NCI-H128 (cell line): ENCODE data around the gene AKR1B15.

Experiments used
- DNase-seq: peaks from one replicate; lab custom pipeline; 2025; ENCODE audit not compliant: unreplicated experiment; lab: John Stamatoyannopoulos, UW

The AKR1B15 gene

DNA sequence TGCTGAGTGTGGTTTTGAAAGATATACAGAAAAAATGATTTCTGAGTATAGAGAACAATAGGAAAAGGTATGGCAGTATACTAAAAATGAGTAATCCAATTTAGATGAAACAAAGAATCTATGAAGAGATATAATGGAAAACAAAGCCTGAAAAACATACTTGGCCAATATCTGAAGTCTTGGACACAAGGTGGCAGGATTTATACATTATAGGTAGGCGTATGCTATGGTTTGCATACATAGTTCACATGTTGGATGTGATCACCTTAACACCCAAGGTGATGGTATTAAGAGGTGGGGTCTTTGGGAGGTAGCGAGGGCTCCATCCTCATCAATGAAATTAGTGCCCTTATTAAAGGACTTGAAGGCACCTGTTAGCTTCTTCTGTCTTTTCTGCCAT, 63.3 kb downstream of the AKR1B15 start:
- no peak for DNase-seq

DNA sequence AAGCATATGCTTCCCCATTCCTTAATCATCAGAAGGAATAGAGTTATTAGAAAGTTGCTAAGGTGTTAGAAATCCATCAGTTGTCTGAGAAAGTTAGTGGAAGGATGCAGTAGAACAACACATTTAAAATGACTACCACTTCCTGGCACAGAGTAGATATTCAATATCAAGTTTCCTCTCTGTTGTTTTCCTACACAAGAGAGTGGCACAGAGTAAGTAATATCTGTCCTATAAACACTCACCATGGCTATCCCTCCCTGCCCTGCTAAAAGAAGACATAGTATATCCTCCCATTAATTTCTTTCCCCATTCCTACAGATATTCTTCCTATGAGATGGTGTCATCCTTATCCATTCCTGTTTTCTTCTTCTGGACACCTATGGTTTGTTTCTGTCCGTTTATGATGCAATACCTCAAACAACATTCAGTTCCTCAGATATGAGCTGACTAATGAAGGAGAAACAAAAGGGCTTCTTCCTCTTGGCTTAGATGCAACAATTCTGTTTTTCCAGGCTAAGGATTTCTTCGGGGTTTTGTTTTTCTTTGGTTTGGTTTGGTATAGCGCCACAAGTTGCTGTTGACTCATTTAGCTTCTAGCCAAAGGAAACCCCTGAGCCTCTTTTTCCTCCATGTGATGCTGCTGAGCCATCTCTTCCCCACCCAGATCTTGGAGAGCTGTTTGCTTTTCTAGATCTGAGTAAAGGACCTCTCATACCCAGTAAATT, 64.9 kb downstream of the AKR1B15 start:
- no peak for DNase-seq

DNA sequence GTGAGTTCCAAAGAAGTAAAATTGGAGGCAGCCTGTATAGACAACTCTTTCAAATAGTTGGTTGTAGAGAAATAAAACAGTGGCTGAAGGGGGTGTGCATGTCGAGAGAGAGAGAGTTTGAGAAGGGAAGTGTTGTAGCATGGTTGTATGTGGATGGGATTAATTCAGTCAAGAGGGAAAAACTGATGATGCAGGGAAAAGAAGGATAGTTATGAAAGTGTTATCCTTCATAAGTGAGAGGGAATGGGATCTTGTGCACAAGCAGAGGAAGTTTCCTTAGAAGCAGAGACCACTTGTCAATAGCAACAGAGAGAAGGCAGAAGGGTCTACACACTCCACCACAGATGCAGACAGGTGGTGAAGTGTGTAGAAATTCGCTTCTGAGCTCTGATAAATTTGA, 67.7 kb downstream of the AKR1B15 start:
- no peak for DNase-seq

DNA sequence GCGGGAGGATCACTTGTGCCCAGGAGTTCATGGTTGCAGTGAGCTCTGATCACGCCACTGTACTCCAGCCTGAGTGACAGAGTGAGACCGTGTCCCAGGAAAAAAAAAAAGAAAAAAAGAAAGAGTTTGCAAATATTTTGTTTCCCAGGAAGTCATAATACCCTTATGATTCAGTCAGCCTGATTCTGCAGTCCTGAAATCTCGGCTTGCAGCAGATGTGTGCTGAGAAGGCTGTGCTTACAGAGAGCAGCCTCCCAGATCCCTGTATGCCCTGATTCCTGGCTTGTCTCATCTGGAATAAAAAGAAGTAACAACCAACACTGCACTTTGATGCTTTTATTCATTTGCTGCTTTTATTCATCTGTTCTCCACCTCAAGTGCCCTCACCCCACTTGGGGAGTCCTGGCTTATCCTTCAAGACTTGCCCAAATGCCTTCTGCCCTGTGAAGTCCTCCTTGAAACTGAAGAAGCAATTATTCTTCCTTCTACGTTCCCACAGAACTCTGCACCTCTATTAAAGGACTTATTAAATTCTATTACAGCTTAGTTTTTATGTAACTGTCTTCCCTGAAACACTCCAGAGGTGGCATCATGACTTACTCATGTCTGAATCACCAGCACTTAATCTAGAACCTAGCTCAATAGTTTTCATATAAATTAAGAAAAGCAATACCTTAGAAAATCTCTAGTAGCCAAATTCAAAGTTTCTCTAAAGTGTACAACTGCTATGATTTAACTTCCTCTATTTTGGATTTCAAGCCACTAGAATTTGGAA, 70.0 kb downstream of the AKR1B15 start:
- DNase-seq = no peak

DNA sequence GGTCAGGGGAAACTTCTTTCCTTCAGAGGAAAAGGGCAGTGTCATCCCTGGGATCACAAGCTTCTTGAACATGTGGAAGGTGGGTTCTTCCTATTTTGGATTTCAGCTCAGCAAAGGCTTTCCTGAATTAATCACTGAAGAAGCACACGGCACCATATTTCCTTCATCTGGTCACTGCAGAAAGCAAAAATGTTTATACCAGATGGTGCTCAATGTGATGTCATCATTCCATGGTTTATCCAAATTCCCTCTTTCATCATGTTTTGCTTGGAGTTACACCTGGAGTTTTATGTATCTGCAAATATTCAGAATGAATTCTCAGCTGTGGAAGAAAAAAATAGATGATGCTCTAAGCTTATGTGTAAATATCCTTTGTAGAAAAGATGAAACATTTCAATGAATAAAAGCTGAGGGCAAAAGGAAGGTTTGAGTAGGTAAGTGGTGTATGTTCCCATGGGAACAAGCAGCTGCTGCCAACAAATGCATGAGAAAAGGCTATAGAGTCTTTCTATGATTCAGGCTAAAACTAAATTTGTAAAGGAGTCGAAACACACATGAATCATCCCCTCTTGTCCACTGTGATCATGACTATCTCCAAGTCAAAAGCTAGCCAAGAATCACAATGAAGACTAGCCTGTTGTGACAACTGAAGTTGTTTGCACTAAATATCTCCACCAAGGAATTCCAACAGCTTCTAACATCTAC, 70.9 kb downstream of the AKR1B15 start:
- DNase-seq = no peak

DNA sequence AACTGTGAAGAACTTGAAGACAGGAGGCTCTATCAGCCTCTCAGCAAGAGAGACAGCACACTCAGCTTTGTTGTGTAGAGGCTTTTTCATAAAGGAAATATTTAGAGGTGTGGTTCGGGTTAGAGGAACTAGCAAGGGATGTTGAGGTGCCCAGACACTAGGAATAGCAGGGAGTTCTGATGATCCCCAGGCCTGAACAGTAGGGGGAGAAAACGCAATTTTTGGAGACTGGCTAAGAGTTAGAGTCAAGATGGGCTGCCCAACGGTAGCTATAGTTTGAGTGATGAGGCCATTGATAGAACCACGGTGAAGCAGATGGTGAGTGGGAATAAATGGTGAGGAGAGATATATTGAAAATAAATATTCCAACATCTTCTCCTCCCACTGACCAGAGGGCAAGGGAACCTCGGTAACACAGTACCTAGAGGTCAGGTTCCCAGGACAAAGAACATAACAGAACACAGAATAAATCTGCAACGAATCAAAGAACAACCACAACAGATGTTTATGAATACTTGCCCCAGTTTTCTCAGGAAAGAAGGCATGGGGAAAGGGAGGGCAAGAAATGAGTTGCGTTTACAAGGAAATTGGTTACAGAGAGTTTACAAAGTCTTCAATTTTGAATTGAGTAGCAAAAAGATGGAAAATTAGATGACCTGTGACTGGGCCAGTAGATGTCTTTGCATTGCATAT, 73.5 kb downstream of the AKR1B15 start:
- DNase-seq = no peak

DNA sequence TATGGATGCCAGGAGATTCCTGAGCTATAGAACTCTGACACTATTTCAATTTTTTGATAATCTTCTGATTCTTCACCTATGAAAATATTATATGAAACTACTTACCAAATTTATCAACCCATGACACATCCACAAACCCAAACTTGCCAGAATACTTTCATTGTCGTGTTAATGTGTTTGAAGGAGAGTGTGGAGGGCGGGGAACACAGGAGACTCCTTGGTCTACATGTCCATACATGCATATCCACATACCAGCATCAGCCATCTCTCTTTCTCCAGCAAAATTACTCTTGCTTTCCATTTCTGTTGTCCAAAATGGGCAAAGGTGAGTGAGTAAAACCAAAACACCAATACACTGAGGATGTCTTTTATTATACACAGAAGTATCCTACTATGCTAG, 74.3 kb downstream of the AKR1B15 start:
- no peak for DNase-seq

DNA sequence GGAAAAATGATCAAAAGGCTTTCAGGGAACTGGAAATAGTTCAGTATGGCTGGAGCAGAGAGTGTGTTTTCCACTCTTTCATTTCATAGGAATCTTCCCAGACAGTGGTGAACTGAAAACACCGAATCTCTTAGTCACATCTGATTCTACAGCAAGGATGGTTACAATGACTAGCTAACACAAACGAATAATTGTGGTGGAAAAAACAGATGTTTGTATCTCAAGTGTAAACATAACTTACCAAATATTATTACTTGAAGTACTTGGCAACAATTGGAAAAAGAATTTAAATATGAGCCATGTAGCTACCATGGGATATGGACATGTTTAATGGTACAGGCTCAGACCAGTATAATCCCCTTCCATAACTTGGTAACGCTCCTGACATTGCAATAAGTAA, 76.6 kb downstream of the AKR1B15 start:
- no peak for DNase-seq

DNA sequence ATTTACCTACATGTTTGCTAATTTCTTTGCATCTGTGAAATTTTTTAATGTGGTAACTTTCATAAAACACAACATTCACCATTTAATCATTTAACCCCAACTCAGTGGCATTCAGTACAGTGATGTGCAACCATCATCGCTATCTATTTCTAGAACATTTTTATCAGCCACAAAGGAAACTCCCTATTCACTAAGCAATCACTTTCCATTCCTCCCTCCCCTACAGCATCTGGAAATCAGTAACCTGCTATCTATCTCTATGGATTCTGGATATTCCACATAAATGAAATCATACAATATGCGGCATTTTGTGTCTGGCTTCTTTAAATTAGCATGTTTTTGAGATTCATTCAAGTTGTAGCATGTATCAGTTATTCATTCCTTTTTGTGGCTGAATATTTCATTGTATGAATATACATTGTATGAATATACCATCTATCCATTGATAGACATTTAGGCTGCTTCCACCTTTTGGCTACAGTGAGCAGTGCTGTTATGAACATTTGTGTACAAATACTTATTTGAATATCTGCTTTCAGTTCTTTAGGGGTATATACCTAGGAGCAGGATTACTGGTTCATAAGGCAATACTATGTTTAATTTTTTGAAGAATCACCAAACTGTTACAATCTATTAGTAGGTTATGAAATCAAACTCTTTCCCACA, 78.3 kb downstream of the AKR1B15 start:
- DNase-seq = no peak

DNA sequence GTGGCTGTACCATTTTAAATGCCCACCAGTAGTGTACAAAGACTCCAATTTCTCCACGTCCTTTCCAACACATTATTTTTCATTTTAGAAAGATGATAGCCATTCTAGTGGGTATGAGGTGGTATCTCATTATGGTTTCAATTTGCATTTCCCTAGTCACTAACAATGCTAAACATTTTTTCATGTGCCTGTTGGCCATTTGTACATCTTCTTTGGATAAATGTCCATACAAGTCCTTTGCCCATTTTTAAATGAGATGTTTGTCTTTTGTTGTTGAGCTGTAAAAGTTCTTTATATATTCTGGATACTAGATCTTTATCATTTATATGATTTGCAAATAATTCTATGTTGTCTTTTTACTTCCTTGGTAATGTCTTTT, 78.9 kb downstream of the AKR1B15 start:
- DNase-seq = no peak

DNA sequence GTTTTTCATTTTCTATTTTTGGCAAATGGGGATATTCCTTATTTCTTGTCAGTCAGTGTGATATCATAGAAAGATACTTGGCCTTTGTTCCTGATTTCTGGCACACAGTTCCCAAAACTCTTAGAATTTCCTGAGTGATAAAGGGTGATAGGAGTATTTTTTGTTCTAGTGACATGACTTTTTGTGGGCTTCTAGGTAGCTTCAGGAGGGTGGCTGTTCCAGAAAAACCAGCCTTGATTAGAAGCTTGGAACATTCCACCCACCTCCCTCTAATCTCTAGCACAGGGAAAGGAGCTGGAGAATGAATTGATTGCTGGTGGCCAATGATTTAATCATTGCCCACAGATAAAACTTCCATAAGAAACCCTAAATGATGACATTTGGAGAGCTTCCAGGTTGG, 80.5 kb downstream of the AKR1B15 start:
- DNase-seq = no peak
